Activated naive CD8-positive, alpha-beta T cell treated with anti-CD3 and anti-CD28 coated beads, Interleukin-2, amount 50 U/mL, for 24 hours (primary cell): Measurements from ENCODE around the gene KRT35.

Experiments used
- ATAC-seq: fragments of 150-1000 bp; cut with Tn5 transposase; one replicate; pipeline ENCODE4 v1.10.0; 2021
- DNase-seq: peaks from one replicate; pipeline ENCODE4 v3.0.0; 2021
- H3K27ac Mint-ChIP-seq: one replicate; pipeline ENCODE4 v1.8.0; 2021; ENCODE audit warnings: mild to moderate bottlenecking, mixed read lengths
- H3K27me3 Mint-ChIP-seq: one replicate; pipeline ENCODE4 v1.8.0; 2021; ENCODE audit warnings: mixed read lengths
- H3K36me3 Mint-ChIP-seq: one replicate; pipeline ENCODE4 v1.8.0; 2021; ENCODE audit warnings: low read depth, mixed read lengths
- H3K4me1 Mint-ChIP-seq: one replicate; pipeline ENCODE4 v1.8.0; 2021; ENCODE audit warnings: mixed read lengths
- H3K4me3 Mint-ChIP-seq: one replicate; pipeline ENCODE4 v1.8.0; 2021; ENCODE audit warnings: mild to moderate bottlenecking, moderate library complexity, mixed read lengths
- H3K9me3 Mint-ChIP-seq: one replicate; pipeline ENCODE4 v1.8.0; 2021; ENCODE audit warnings: mixed read lengths

KRT35 gene

GRCh38 chr17:41486316-41486715 lies 5.4 kb upstream of the KRT35 start:
- peaks cover 3% of the 10 kb centered on the region for H3K27me3 Mint-ChIP-seq

DNA sequence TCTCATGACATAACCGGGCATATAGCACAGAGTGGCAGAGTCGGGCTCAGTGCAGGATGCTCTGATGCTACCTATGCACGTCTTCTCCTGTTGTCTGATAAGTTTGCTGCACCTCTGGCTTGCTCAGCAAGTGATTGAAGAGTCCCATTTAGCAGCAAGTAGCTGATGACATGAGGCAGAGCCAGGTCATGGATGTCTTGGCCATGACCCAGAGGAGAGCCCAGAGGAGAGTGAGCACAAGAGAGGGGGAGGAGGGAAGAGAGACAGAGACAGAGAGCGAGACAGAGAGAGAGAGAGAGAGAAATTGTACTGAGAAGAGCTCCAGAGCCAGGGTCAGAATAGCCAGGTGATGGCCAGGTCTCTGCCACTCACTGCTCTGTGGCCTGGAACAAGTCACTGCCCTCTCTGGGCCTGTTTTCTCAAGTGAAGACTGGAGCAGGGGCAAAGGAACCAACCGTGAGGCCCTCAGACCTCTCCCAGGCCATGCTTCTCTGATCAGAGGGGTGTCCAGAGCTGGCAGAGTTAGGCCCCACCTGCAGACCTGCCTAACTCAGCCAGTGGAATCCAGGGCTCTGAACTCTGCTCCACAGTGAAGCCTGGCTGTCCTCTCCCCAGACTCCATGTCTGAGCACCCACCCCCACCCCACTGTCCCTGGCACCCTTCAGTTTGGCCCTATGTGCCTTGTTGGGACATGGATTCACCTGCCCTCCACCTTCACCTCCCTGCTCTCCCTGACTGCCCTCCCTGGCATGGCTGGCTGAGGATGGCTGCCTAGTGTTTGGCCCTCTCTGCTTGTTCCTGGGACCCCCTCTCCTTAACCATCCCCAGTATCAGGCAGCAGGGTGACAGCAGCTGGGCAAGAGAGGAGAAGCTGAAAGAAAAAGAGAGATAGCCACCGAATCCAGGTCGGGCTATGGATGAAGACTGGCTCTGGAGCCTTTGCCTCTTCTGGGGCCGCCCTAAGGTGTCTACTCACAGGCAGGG lies 4.3 kb upstream of the KRT35 start:
- Mint-ChIP-seq H3K27me3 (peaks cover 3% of the 10 kb centered on the region), H3K4me1 (peaks cover 2% of the 10 kb centered on the region), H3K36me3 (no peaks in the 10 kb centered on the region), H3K4me3 (no peak overlapping the region), H3K27ac (no peak overlapping the region), H3K9me3 (no peaks in the 10 kb centered on the region)
- ATAC-seq = no peak
- DNase-seq = no peak

More at GRCh38 chr17:41486316-41486715, 5.4 kb upstream of the KRT35 start:
- no peak for DNase-seq
- no peak overlapping the region for H3K4me3 Mint-ChIP-seq
- H3K4me1 Mint-ChIP-seq = peaks cover 2% of the 10 kb centered on the region
- no peaks in the 10 kb centered on the region for H3K9me3 Mint-ChIP-seq
- no peak for ATAC-seq
- no peaks in the 10 kb centered on the region for H3K36me3 Mint-ChIP-seq
- no peak overlapping the region for H3K27ac Mint-ChIP-seq

GRCh38 chr17:41483991-41484826 lies 3.3 kb upstream of the KRT35 start:
- no peaks in the 10 kb centered on the region for H3K9me3 Mint-ChIP-seq
- H3K27me3 Mint-ChIP-seq = peaks cover 3% of the 10 kb centered on the region
- H3K27ac Mint-ChIP-seq = no peak overlapping the region
- DNase-seq (no peak), ATAC-seq (no peak)
- no peaks in the 10 kb centered on the region for H3K36me3 Mint-ChIP-seq
- no peaks in the 10 kb centered on the region for H3K4me1 Mint-ChIP-seq
- no peak overlapping the region for H3K4me3 Mint-ChIP-seq

- Mint-ChIP-seq H3K4me1 (no peaks in the 10 kb centered on the region), H3K36me3 (no peaks in the 10 kb centered on the region), H3K27me3 (peaks cover 3% of the 10 kb centered on the region), H3K4me3 (no peak overlapping the region), H3K27ac (no peak overlapping the region), H3K9me3 (no peaks in the 10 kb centered on the region)
- ATAC-seq (no peak), DNase-seq (no peak)
These were observed 2.6 kb upstream of the KRT35 start for GRCh38 chr17:41483531-41483930.

DNA sequence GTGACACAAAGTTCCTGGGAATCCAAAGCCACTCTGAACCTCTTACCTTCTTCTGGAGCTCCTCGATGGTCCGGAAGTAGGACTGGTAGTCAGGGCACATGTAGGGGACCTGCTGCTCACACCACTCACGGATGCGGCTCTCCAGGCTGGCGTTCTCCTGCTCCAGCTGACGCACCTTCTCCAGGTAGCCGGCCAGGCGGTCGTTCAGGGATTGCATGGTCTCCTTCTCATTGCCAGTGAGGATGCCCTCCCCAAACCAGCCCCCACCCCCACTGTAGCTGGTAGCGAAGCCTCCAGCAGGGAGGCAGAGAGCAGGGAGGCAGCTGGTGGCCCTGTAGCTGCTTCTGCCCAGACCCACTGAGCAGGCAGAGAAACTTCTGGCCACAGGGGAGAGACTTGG lies 370 bp downstream of the KRT35 start:
- Mint-ChIP-seq H3K4me1 (no peaks in the 10 kb centered on the region), H3K27ac (no peak overlapping the region)
- ATAC-seq = no peak

GRCh38 chr17:41480136-41480535 lies 815 bp downstream of the KRT35 start:
- Mint-ChIP-seq H3K27me3 (no peaks in the 10 kb centered on the region), H3K27ac (no peak overlapping the region), H3K4me1 (no peaks in the 10 kb centered on the region), H3K36me3 (no peaks in the 10 kb centered on the region), H3K9me3 (no peaks in the 10 kb centered on the region), H3K4me3 (no peak overlapping the region)
- ATAC-seq (no peak), DNase-seq (no peak)

More for the DNA sequence above, 370 bp downstream of the KRT35 start:
- Mint-ChIP-seq H3K4me3 (no peak overlapping the region), H3K27me3 (no peaks in the 10 kb centered on the region), H3K36me3 (no peaks in the 10 kb centered on the region), H3K9me3 (no peaks in the 10 kb centered on the region)
- DNase-seq = no peak

- Mint-ChIP-seq H3K36me3 (no peaks in the 10 kb centered on the region), H3K4me1 (no peaks in the 10 kb centered on the region), H3K4me3 (no peak overlapping the region), H3K27me3 (no peaks in the 10 kb centered on the region), H3K9me3 (no peaks in the 10 kb centered on the region), H3K27ac (no peak overlapping the region)
- DNase-seq = no peak
- ATAC-seq = no peak
These were observed 2.7 kb downstream of the KRT35 start for GRCh38 chr17:41478237-41478636.

DNA sequence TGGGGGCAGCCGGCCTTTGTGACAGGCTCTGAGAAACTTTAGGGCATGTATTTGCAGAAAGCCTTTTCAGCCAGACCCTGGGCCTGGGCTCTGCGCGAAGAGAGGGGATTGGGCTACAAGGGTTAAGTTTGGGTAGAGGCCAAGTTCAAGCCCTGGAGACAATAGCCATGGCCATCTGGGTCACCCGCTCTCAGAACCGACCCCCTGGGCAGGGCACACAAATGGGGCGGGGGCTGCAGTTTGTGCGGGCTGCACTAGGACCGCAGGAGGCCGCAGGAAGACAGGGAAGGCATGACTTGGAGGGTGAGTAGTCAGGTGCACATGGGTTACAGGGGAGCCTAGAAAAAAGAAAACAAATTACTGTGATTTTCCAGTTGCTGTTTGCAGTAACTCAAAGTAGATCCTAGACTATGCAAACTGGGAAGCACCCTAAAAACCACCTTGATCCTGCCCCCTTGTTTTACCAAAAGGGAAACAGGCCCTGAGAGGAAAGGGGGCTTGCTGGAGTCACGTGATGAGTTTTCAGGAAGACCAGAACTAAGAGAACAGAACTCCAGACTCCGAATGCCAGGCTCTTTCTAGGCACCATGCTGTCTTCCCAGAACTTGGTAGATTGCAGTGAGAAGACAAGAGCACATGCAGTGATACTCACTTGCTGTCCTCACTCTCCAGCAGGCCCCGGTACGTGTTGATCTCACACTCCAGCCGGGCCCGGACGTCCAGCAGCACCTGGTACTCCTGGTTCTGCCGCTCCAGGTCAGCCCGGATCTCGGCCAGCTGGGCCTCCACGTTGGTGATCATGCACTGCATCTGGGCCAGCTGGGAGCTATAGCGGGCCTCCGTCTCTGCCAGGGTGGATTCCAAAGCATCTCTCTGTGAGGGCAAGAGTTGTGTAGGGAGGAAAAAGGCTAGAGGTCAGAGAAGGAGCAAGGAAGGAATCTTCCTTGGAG lies 3.8 kb downstream of the KRT35 start:
- no peak overlapping the region for H3K4me3 Mint-ChIP-seq
- no peaks in the 10 kb centered on the region for H3K9me3 Mint-ChIP-seq
- no peaks in the 10 kb centered on the region for H3K36me3 Mint-ChIP-seq
- no peak for ATAC-seq
- H3K4me1 Mint-ChIP-seq = no peaks in the 10 kb centered on the region
- no peak overlapping the region for H3K27ac Mint-ChIP-seq
- DNase-seq = no peak
- H3K27me3 Mint-ChIP-seq = no peaks in the 10 kb centered on the region

GRCh38 chr17:41475421-41475820 lies 5.5 kb downstream of the KRT35 start:
- H3K4me1 Mint-ChIP-seq = no peaks in the 10 kb centered on the region
- H3K27me3 Mint-ChIP-seq = no peaks in the 10 kb centered on the region
- H3K4me3 Mint-ChIP-seq = no peak overlapping the region
- no peaks in the 10 kb centered on the region for H3K36me3 Mint-ChIP-seq
- H3K9me3 Mint-ChIP-seq = no peaks in the 10 kb centered on the region
- H3K27ac Mint-ChIP-seq = no peak overlapping the region
- DNase-seq (no peak), ATAC-seq (no peak)

DNA sequence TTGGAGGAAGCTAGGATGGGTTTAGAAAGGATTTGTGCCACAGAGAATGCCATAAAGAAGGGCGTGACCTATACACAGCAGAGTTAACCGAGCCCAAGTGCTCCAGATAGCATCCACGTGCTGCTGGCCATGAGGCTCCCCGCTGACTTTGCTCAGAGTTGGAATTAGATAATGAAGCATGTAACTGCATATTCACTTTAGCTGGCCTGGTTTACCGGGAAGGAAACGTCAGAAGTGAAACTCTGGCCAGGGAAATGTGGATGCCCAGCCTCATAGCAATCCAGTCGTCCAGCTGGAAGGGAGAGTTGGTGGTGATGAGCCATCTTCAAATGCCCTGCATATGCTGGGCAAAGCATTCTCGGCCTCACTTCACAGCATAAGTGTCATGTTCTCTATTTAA lies 6.1 kb downstream of the KRT35 start:
- Mint-ChIP-seq H3K9me3 (no peaks in the 10 kb centered on the region), H3K4me3 (no peak overlapping the region), H3K4me1 (no peaks in the 10 kb centered on the region), H3K27me3 (no peaks in the 10 kb centered on the region), H3K36me3 (no peaks in the 10 kb centered on the region), H3K27ac (no peak overlapping the region)
- DNase-seq = no peak
- ATAC-seq = no peak

- Mint-ChIP-seq H3K27me3 (no peaks in the 10 kb centered on the region), H3K36me3 (no peaks in the 10 kb centered on the region), H3K4me3 (no peak overlapping the region), H3K27ac (no peak overlapping the region), H3K9me3 (no peaks in the 10 kb centered on the region), H3K4me1 (no peaks in the 10 kb centered on the region)
- no peak for ATAC-seq
- no peak for DNase-seq
These were observed 12.6 kb downstream of the KRT35 start for GRCh38 chr17:41468346-41468745.

- H3K27ac Mint-ChIP-seq = no peak overlapping the region
- DNase-seq (no peak), ATAC-seq (no peak)
- no peaks in the 10 kb centered on the region for H3K9me3 Mint-ChIP-seq
- no peaks in the 10 kb centered on the region for H3K27me3 Mint-ChIP-seq
- no peak overlapping the region for H3K4me3 Mint-ChIP-seq
- no peaks in the 10 kb centered on the region for H3K36me3 Mint-ChIP-seq
- no peaks in the 10 kb centered on the region for H3K4me1 Mint-ChIP-seq
These were observed 13.4 kb downstream of the KRT35 start for GRCh38 chr17:41467561-41467960.

DNA sequence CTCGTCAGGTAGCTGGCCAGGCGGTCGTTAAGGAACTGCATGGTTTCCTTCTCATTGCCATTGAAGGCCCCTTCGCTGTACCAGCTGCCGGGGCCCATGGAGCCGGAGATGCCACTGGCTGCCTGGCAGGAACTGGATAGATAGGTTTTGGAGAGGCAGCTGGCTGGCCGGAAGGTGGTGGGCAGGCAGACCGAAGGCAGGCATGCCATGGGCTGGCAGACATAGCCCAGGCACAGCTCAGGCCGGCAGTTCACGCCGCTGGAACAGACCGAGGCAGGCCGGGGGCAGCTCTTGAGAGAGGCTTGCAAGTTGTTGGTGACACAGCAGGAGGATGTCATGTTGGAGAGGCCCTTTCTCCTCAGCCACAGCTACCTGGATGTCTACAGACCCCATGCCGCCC lies 14.0 kb downstream of the KRT35 start, which contains the start of gene KRT32:
KRT32 (minus strand) TSS at position 399 of the 400 bp plus-strand sequence; CDS start at position 338, 61 bp downstream.
- Mint-ChIP-seq H3K27me3 (no peaks in the 10 kb centered on the region), H3K27ac (no peak within 1 kb of the TSS), H3K36me3 (no peaks in the 10 kb centered on the region), H3K9me3 (no peaks in the 10 kb centered on the region), H3K4me1 (no peaks in the 10 kb centered on the region), H3K4me3 (no peak within 1 kb of the TSS)
- DNase-seq (no peak), ATAC-seq (no peak)

- Mint-ChIP-seq H3K27ac (no peak overlapping the region), H3K9me3 (no peaks in the 10 kb centered on the region), H3K4me3 (no peak overlapping the region), H3K4me1 (no peaks in the 10 kb centered on the region), H3K36me3 (no peaks in the 10 kb centered on the region), H3K27me3 (no peaks in the 10 kb centered on the region)
- DNase-seq = no peak
- ATAC-seq = no peak
These were observed 16.3 kb downstream of the KRT35 start for GRCh38 chr17:41464682-41465081.
